Measurements from ENCODE around the gene UQCC3.
"Not testable (repeated sequence)": the region's sequence is repeated elsewhere in the genome, so short reads cannot be mapped to it uniquely, and the experiment has no call there.

UQCC3 gene

DNA sequence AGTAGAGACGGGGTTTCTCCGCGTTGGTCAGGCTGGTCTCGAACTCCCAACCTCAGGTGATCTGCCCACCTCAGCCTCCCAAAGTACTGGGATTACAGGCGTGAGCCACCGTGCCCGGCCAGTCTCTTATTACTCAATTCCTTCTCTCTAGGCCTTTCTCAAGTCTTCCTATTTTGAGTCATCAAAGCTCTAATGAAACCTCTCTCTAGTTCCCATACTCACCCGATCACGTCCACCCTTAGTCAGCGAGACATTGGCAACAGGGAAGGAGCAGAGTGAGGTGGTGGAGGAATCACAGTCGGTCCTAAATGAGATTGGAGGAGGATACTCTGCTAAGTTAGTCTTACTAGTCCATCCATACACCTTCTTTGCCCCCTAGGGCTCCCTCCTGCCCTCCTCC lies 30.8 kb downstream of the UQCC3 start:
- DNase-seq (ENCODE audit: low read depth in 2 of 3, low spot score in 2 of 3), result no peak

DNA sequence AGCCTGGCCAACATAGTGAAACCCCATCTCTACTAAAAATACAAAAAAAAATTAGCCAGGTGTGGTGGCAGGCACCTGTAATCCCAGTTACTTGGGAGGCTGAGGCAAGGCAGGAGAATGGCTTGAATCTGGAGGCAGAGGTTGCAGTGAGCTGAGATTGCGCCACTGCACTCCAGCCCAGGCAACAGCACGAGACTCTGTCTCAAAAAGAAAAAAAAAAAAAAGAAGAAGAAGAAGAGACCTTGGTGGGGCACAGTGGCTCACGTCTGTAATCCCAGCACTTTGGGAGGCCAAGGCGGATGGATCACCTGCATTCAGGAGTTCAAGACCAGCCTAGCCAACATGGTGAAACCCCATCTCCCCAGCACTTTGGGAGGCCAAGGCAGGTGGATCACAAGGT lies 32.4 kb downstream of the UQCC3 start:
- DNase-seq (ENCODE audit: low read depth in 2 of 3, low spot score in 2 of 3), result not testable (repeated sequence)

DNA sequence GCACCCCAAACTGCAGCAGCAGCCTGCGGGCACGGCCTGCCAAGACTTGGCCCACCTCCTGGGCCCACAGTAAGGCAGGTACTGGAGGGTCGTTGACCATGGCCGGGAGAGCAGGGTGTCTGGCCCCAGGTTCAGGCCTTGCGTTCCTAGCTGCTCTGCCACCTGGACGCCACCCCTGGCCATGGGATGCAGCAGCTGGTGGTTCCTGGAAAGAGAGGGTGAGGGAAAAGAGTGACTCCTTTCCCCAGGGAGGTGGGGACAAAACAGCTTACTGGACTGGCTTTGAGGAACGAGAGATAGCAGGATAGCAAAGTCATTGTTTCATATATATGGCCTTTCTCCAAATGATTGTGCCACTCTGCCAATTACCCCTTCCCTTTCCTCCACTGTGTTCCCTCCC lies 33.9 kb downstream of the UQCC3 start:
- DNase-seq (ENCODE audit: low read depth in 2 of 3, low spot score in 2 of 3), result no peak

DNA sequence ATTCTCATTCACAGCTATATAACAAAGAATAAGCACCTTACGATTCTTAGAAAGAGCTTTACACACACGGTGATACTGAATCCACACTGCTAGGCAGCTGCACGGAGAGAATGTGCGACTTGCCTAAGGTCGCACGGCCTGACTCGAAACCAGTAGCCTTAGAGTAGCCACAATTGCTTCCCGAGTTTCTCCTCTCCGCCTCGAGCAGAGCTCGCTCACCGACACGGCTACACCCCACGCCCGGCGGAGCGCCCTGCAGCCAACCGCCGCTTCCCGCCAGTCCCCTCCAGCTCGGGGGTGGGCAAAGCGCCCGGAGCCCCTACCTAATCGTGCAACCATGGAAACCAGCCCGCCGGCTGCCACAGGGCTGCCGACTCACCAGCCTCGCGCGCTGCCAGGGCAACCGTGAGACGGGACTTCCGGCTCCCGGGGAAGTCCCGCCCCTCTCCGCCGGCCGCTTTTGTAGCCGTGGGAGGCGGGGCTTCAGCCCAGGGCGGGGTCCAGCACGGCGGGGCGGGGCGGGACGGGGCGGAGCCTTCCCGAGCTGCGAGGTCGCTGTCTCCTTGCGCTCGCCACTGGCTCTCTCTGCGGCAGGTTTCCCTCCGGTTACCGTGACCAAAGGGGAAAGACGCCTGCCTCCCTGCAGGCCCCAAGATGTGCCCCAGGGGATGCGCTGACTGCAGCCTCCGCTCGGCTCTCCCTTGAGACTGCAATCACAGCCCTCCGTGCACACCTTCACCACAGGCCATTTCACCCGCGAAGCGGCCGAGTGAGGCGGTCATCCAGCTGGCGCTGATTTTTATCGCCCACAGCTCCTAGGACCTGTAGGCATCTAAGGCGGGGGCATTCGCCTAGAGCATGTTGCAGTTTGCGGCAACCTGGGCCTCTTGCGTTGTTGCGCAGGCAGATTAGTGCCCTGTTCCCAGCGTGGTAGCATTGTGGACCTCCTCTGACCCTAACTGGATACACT lies 34.7 kb downstream of the UQCC3 start:
- DNase-seq (ENCODE audit: low read depth in 2 of 3, low spot score in 2 of 3), result peak; percentile 89

DNA sequence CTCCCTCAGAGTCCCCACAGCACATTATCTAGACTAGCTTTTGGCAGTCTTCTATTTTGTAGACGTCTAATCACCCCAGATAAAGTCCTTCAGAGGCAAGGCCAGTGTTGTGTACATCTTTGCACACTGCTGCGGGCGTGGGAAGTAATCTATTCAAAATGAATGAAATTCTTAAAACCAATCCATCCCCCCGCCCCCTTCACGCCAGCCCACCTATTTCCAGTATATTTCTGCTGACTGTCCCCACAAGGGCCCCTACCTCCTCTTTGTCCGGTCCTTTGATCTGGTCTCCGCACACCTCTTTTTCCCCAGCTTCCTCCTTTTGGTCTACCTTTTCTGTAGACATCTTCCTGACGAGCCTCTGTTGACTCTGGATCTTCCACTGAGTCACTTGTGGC lies 35.4 kb downstream of the UQCC3 start:
- DNase-seq (ENCODE audit: low read depth in 2 of 3, low spot score in 2 of 3), result no peak

DNA sequence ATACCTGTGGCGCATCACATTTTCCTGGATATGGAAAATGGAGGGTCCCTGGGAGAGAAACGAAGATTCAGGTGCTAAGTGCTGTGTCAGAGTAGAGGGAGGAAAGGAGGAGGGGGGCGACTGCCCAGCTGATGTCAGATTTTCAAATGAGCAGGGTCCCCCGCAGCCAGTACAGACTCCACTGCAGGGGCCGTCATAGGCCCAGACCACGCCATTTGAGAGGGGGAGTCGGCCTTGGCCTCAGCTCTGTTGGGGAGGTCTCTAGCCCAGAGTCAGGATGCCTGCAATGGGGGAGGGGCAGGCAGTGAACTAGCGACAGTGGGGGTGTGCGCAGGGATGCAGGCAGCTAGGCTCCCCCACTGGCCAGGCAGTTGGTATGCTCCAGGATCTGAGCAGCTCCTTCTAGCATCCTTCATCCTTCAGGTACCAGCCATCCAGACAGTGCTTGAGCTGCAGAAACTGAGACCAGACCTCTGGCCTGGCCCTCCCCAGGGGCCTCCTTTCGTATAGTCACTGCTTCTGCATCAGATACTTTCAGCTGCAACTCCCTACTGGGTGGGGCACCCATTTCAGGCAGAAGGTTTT lies 35.9 kb downstream of the UQCC3 start, which contains the start of the genes BSCL2 and GNG3:
TSS of gene BSCL2 (minus strand) at position 148 of the 585 bp plus-strand sequence. CDS start 229 bp downstream, outside the sequence.
TSS of gene GNG3 (plus strand) at position 400 of the 585 bp plus-strand sequence. CDS start 620 bp downstream, outside the sequence.
- DNase-seq (ENCODE audit: low read depth in 2 of 3, low spot score in 2 of 3), result no peak

DNA sequence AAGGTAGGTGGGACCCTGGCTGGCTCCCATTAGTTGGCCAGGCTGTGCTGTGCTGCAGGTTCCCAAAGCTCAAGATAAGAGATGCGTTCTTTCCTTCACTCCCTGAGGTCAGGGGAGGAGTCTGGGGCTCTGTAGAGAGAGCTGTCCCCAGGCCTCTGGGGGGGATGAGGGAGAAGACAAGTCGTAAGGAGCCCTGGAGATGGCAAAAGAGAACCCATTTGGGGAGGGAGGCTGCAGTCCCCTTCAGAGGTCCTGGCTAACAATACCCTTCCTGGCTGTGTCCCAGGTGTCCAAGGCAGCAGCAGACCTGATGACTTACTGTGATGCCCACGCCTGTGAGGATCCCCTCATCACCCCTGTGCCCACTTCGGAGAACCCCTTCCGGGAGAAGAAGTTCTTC lies 36.9 kb downstream of the UQCC3 start:
- DNase-seq (ENCODE audit: low read depth in 2 of 3, low spot score in 2 of 3), result no peak

DNA sequence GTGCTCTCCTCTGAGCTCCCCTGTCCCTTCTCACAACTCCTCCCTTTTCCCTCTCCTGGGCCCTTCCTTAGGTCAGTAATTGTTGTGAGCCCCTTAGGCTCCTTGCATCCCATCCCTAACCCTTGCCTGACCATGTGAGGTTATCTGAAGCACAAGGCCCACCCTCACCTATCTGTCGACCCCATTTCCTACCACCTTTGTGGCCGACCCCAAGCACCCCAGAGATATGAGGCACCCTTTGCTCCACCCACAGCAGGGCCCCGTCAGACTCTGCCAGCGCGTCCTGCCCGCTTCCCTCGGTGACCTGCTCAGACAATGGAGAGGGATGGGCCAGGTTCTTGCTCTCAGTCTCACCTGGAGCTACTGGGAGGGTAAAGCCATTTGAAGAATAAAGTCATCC lies 37.3 kb downstream of the UQCC3 start:
- DNase-seq (ENCODE audit: low read depth in 2 of 3, low spot score in 2 of 3), result no peak

DNA sequence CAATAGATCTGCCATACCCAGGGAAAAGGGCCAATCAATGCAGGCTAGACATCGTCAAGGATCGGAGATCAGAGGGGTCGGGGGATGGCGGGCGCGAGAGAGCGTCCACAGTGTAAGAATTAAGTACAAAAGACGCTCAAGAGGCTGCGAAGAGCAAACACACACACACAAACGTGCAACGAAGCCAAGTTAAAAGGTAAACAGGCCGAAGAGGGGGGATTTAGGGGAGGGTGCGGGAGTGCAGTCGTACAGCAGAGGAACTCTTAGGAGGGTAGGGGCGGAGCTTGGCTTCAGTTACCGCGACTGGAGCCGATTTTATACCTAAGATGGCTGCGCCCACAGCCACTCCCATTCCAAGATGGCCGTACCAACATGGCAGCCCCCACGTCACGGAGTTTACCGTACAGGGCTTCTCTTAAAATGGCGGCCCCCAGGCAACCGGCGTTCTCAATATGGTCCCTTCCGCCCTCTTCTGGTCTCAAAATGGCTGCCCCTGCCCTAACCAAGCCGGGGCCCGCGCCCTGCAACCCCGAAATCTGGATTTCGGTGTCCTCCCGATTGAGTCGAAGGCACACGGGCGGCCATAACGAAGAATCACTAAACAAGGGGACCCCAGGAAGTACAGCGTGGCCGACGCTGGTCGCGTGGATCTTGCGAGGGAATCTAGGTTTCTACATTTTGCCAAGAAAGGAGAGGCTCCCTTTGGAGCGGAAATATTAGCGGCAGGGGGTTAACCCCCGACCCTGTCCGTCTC lies 38.0 kb downstream of the UQCC3 start:
- peak; percentile 73 to 87 (median 85) for DNase-seq (ENCODE audit: low read depth in 2 of 3, low spot score in 2 of 3)

DNA sequence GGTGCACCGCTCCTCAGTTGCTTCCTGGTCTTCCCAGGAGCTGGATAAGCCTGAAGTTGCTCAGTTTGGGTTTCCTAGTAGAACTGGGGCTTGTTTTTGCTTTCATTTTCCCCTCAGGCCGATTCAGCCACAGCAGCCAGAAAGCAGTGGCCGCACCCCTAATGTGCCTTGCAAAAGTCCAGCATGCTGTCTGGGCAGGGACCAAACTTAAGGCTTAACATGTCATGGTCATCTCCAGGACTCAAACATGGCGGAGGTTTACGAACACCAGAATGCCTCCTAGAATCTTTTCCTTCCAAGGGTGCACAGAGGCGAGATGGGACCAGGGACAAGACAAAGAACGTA lies 38.5 kb downstream of the UQCC3 start:
- DNase-seq (ENCODE audit: low read depth in 2 of 3, low spot score in 2 of 3), result no peak

DNA sequence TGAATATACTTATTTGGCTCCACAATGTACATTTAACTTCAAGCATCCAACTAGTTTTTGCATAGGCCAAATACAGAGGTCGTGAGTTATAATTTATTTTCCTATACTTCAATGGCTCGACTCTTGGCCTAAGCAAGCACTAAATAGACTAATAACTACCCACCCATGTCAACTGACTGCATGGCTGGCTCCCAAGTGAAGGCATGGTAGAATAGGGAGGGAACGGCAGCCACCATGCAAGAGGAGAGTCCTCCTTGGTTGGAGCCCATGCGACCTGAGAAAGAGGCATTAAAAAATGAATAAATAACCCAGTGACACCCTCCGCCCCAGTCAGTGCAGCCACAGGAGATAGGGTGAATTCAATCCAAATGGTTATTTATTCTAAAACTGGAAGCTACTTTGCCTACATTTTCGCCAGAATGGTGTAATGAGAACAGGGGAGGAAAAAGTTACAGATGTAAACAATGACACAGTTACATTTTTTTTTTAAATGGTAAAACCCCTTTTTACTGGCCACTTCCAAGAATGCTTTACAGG lies 40.9 kb downstream of the UQCC3 start:
- no peak for DNase-seq (ENCODE audit: low read depth in 2 of 3, low spot score in 2 of 3)

DNA sequence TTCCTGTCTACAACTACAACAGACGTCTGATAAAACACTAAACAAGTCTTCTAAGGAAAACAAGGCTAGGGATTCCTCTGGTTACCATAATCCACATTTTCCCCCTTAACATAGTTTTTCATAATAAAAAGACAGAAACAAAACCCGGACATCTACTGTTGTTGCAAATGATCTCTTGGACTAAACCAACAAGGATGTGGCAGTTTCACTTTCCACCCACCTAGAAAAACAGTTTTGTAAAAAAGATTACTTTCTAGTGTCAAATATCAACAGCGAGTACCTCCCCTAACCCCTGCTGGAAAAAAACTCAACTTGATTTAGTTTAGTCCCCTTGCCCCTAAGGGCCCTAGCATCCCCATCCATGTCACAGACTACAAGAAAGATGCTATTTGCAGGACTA lies 41.4 kb downstream of the UQCC3 start:
- no peak for DNase-seq (ENCODE audit: low read depth in 2 of 3, low spot score in 2 of 3)

DNA sequence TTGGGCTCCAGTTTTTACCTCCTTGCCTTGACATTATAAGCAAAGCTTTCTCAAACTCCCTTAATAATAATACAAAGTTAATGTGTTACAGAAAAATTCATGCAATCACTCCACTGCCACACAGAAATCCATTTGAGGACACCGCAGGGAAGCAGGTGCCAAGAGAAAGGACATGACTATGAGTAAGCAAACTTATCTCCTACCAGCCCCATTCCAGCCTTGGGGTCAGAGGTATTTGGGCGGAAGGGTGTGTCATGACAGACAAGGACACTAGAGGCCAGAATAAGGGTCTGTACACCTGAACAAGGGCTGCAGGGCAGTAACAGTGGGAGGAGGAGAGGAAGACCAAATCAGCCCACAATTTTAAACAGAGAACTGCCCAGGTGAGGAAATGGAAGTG lies 41.9 kb downstream of the UQCC3 start:
- DNase-seq (ENCODE audit: low read depth in 2 of 3, low spot score in 2 of 3), result no peak

DNA sequence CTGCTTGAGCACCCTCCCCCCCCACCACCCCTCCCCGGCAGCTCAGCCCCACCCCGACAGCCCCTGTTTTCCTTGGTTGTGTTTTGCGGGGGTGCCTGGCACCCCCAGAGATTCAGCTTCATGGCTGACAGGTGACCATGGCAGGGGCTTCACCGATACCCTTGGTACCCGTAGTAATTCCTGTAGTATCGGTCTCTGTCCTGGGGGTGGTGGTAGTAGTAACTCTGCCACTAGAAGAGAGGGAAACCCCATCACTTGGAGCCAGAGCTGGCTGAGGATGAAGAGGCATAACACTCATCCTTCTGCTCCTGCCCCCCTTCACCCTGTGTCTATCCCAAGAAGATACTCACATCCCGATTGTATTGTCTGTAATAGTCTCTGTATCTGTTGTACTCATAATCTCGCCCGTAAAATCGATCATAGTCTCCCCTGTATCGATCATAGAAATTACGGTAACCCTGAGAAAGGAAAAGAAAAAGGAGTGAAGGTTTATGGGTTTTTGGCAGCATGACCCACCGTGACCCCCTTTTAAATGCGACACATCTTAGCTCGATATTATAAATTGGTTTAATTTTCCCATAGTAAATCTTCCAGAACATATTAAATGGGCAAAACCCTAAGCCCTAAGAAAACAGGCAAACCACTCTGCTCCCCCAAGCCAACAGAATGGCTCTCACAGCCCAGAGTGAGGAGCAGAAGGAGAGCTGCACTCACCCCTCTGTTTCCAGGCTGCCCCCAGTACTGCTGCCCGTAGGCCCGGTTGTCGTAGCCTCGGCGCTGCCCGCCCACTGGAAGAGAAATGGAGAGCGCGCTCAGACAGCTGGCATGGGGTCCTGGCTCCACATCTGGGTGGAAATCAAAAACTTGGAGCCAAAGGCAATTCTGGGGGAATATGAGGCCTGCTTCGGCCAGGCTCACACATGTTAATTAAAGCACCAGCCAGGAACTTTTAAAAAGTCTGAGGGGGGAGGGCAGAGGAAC lies 44.0 kb downstream of the UQCC3 start:
- no peak for DNase-seq (ENCODE audit: low read depth in 2 of 3, low spot score in 2 of 3)

DNA sequence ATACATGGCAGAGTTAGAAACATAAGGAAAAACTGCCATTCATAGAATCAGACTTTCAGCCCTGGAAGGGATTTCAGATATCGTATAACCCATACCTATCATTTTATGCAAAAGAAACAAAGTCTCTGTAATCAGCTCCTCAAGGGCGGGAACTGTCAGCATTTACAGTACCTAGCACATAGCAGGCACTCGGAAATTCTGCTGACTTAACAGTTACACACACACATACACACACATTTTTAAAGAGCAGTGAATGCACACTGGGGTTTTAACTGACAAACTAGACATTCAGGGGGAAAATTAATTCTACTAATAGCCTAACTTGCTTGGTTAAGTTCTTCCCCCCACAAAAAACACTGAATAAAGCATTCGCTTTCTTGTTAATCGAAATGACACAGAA lies 44.7 kb downstream of the UQCC3 start:
- DNase-seq (ENCODE audit: low read depth in 2 of 3, low spot score in 2 of 3), result no peak

DNA sequence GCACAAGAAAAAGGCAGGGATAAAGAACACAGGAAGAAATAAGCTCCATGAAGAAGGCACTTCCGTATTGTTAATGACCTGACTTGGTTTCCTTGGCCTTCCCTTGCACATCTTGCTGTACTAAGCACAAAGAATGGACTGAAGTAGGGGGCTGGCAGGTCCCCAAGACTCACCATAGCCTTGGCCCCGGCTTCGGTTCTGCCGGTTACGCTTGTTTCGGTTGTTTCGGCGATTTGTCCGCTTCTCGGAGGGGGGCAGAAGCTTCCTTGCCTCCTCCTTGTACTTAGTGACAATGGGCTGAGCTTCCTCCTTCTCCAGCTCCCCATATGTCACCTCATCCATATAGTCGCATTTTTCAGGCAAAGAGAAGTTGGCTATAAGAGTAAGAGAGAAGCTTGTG lies 45.3 kb downstream of the UQCC3 start:
- DNase-seq (ENCODE audit: low read depth in 2 of 3, low spot score in 2 of 3), result no peak

DNA sequence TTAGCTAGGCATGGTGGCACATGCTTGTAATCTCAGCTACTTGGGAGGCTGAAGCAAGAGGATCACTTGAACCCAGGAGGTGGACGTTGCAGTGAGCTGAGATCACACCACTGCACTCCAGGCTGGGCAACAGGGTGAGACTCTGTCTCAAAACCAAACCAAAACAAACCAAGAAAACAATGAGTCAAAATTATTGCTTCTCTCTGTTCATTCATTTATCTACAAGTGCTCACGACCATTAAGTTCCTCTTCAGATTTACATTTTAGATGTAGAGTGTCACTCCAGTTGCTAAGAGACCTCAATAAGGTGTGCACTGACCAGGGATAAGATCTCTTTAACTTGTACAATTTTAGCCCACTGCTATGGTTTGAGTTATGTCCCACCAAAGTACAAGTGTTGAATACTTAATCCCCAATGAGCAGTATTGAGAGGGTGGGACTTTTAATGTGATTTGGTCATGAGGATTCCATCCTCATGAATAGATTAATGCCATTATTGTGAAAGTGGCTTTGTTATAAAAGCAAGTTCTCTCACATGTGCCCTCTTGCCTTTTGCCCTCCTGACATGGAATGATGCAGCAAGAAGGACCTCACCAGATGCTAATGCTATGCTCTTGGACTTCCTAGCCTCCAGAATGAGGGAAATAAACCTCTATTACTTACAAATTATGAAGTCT lies 48.0 kb downstream of the UQCC3 start:
- no peak for DNase-seq (ENCODE audit: low read depth in 2 of 3, low spot score in 2 of 3)

DNA sequence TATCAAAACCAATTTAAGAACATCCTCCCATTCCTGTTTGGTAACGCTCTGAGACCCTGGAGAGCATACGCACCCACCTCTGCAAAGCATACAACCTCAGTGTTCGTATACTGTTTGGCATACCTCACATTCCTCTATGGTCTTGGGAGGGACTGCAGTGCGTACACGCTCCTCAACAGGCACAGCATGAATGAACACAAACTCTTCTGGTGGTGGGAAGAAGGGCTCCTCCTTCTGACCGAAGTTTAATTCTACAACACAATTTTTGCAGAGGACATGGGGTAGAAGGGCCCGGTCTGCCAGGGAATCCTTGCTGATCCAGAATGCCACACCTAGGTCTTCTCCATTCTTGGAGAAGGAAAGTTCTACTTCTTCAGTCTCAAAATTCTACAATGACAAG lies 50.5 kb downstream of the UQCC3 start:
- no peak for DNase-seq (ENCODE audit: low read depth in 2 of 3, low spot score in 2 of 3)

All from activated CD8-positive, alpha-beta memory T cell treated with anti-CD3 and anti-CD28 coated beads for 48 hours (primary cell).